ENCODE data around the gene ELAC2. TPM values are rescaled to one million over a fixed set of nuclear protein-coding genes. Genes with fewer than 3 reads are reported as not detected.

The ELAC2 gene
- total and polyA plus RNA-seq, 2 of the 8 experiments (the other 6 are each of a cell fraction or from before 2014, with no cell fraction given), result 91.6 to 127 TPM

- no peak for TF ChIP-seq CHD7 (IDR thresholded peaks at IDR 0.05; ENCODE audit: insufficient replicate concordance, low read length)
These were observed 43.8 kb downstream of the ELAC2 start (continued) for GRCh38 chr17:12974005-12974531.

Measured in H1 (cell line).